ENCODE data around the gene BTLA. TPM values are rescaled to one million over a fixed set of nuclear protein-coding genes. Genes with fewer than 3 reads are reported as not detected.
"Not testable (repeated sequence)": the region's sequence is repeated elsewhere in the genome, so short reads cannot be mapped to it uniquely, and the experiment has no call there.

Gene BTLA
- total RNA-seq, 2 donors from 2014 or later, result 0.35 TPM; not detected in 1

DNA sequence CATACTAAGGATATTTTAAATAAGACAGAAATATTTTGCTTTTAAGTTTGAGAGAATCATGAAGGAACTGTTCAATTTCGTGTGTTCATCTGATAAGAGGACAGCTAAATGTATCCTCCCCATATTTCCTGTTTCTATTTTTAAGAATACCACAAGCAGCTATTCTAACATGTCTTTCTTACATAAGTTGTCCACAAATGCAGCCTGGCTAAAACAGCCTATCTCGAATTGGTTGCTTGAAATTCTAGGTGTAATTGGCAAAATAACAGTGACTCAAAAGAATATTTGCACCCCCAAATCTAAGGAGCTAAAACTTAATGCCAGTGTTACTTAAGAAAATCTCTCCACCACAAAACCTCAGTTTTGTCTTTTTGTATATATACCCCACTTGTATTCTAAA lies 35.0 kb downstream of the BTLA start:
- no peaks in the 10 kb centered on the region for H3K9me3 ChIP-seq
- ATAC-seq (ENCODE audit: insufficient number of reproducible peaks, low FRiP score, low read depth) (no peak), DNase-seq (ENCODE audit: low spot score) (no peak)
- H3K4me3 ChIP-seq, result no peak overlapping the region
- H3K36me3 ChIP-seq, result no peaks in the 10 kb centered on the region
- H3K27me3 ChIP-seq (replicated peaks; ENCODE audit: insufficient read depth), result no peaks in the 10 kb centered on the region
- H3K4me1 ChIP-seq (ENCODE audit: control insufficient read depth in 1 of 2, low read depth in 2 of 2), result peaks cover 10 to 33% of the 10 kb centered on the region in 2 donors
- TF ChIP-seq, protein P1, sequence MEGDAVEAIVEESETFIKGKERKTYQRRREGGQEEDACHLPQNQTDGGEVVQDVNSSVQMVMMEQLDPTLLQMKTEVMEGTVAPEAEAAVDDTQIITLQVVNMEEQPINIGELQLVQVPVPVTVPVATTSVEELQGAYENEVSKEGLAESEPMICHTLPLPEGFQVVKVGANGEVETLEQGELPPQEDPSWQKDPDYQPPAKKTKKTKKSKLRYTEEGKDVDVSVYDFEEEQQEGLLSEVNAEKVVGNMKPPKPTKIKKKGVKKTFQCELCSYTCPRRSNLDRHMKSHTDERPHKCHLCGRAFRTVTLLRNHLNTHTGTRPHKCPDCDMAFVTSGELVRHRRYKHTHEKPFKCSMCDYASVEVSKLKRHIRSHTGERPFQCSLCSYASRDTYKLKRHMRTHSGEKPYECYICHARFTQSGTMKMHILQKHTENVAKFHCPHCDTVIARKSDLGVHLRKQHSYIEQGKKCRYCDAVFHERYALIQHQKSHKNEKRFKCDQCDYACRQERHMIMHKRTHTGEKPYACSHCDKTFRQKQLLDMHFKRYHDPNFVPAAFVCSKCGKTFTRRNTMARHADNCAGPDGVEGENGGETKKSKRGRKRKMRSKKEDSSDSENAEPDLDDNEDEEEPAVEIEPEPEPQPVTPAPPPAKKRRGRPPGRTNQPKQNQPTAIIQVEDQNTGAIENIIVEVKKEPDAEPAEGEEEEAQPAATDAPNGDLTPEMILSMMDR (IDR thresholded peaks at IDR 0.05), result no peak
- no peak overlapping the region for H3K27ac ChIP-seq

DNA sequence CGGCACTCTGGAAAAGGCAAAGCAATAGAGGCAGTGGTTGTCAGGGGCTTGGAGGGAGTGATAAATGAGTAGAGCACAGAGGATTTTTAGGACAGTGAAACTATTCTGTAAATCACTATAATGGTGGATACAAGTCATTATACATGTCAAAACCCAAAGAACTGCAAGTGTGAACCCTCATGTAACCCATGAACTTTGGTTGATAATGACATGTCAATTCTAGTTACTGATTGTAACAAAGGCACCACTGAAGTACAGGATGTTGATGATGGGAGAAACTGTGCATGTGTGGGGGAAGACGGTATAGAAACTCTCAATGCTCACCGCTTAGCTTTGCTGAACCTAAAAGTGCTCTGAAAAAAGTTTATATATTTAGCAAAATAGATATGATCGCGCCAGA lies 36.0 kb downstream of the BTLA start:
- H3K36me3 ChIP-seq, result no peaks in the 10 kb centered on the region
- no peak for DNase-seq (ENCODE audit: low spot score)
- no peak overlapping the region for H3K4me3 ChIP-seq
- H3K27me3 ChIP-seq (replicated peaks; ENCODE audit: insufficient read depth), result no peaks in the 10 kb centered on the region
- H3K9me3 ChIP-seq, result no peaks in the 10 kb centered on the region
- no peak overlapping the region for H3K27ac ChIP-seq
- ATAC-seq (ENCODE audit: insufficient number of reproducible peaks, low FRiP score, low read depth), result no peak
- peaks cover 10 to 28% of the 10 kb centered on the region in 2 donors for H3K4me1 ChIP-seq (ENCODE audit: control insufficient read depth in 1 of 2, low read depth in 2 of 2)
- TF ChIP-seq, protein P1 (IDR thresholded peaks at IDR 0.05), result no peak

DNA sequence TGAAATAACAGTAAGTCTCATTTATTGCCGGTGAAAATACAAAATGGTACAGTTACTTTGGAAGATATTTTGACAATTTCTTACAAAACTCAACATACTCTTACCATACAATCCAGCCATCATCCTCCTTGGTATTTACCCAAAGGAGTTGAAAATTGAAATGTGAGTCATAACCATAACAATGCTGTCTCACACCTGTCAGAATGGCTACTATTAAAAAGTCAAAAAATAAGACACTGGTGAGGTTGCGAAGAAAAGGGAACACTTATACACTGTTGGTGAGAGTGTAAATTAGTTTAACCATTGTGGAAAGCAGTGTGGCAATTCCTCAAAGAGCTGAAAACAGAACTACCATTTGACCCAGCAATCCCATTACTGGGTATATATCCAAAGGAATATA lies 37.5 kb downstream of the BTLA start:
- H3K9me3 ChIP-seq; H3K4me3 ChIP-seq; ATAC-seq (ENCODE audit: insufficient number of reproducible peaks, low FRiP score, low read depth); H3K27me3 ChIP-seq (replicated peaks; ENCODE audit: insufficient read depth); H3K36me3 ChIP-seq; H3K27ac ChIP-seq; DNase-seq (ENCODE audit: low spot score): not testable (repeated sequence)
- peaks cover 7 to 16% of the 10 kb centered on the region in 2 donors for H3K4me1 ChIP-seq (ENCODE audit: control insufficient read depth in 1 of 2, low read depth in 2 of 2)

DNA sequence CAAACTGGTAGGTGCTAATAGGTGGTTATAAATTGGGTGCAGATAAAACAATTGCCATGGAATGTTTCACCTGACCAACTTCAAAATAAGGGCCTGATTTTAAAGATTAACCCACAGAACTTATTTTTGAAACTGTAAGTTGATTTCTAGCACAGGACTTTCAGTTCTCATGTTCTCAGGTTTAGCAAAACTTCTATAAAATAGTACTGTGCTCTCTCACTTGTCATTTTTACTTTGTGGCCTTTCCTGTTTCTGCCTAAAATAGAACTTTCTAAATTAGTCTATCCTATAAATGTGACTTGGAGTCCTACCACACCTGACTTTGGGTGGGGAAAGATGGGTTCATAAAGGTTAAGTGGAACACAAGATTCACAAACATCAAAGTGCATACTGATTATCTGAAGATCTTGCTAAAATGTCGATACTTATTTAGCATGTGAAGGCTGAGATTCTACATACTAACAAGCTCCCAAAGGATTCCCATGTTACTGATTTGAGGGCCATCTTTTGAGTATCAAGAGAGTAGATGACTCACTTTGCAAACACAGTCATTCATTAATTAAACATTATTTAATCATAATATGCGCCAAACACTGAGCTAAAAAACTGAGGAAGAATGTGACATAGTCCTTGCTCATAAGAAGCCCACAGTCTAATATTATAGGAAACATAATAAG lies 38.6 kb downstream of the BTLA start:
- ATAC-seq (ENCODE audit: insufficient number of reproducible peaks, low FRiP score, low read depth) (no peak), DNase-seq (ENCODE audit: low spot score) (no peak)
- TF ChIP-seq, protein P1 (IDR thresholded peaks at IDR 0.05), result no peak
- Histone ChIP-seq H3K4me3 (no peak overlapping the region), H3K36me3 (no peaks in the 10 kb centered on the region), H3K4me1 (ENCODE audit: control insufficient read depth in 1 of 2, low read depth in 2 of 2) (peaks cover 7 to 16% of the 10 kb centered on the region in 2 donors), H3K27me3 (replicated peaks; ENCODE audit: insufficient read depth) (no peaks in the 10 kb centered on the region), H3K9me3 (no peaks in the 10 kb centered on the region), H3K27ac (no peak overlapping the region)

DNA sequence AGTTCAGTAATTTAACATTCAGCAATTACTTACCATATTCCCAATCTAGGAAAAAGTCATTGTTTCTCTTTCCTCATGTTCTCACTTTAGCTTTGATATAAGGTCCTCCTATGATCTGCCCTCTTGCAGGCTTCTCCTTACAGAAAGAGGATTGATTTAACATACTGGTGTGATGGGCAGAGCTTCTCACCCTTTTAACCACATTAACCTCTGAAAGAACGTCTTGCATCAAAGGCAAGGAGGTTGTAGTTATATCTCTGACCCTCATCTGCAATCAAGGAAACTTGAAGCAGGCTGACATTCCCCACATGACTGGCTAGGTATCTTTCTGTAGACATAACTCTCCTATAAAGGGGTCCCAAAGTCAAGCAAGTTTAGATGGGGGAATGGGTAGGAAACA lies 39.5 kb downstream of the BTLA start:
- Histone ChIP-seq H3K27me3 (replicated peaks; ENCODE audit: insufficient read depth) (no peaks in the 10 kb centered on the region), H3K27ac (no peak overlapping the region), H3K36me3 (no peaks in the 10 kb centered on the region), H3K9me3 (no peaks in the 10 kb centered on the region), H3K4me3 (no peak overlapping the region), H3K4me1 (ENCODE audit: control insufficient read depth in 1 of 2, low read depth in 2 of 2) (peaks cover 10 to 20% of the 10 kb centered on the region in 2 donors)
- DNase-seq (ENCODE audit: low spot score) (no peak), ATAC-seq (ENCODE audit: insufficient number of reproducible peaks, low FRiP score, low read depth) (no peak)
- TF ChIP-seq, protein P1 (IDR thresholded peaks at IDR 0.05), result no peak

DNA sequence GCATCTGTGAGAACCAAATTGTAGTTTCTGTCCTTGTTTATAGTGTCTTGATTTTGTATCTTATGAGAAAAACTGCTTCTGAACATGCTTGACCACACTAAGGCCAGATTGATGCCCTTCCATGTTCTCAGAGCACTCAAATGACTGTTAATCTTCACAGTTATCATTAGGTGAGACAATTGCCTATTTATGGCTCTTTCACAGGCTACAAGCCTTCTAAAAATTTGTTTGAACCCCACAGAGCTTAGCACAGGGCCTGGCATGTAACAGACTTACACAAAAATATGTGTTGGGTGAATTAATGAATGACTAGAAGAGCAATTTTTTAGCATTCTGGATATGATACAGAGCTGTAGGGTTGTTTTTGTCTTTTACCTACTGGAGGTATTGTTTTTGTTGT lies 43.1 kb downstream of the BTLA start:
- H3K36me3 ChIP-seq, result no peaks in the 10 kb centered on the region
- no peak for DNase-seq (ENCODE audit: low spot score)
- no peaks in the 10 kb centered on the region for H3K27me3 ChIP-seq (replicated peaks; ENCODE audit: insufficient read depth)
- no peaks in the 10 kb centered on the region for H3K9me3 ChIP-seq
- ATAC-seq (ENCODE audit: insufficient number of reproducible peaks, low FRiP score, low read depth), result no peak
- TF ChIP-seq, protein P1 (IDR thresholded peaks at IDR 0.05), result no peak
- H3K4me1 ChIP-seq (ENCODE audit: control insufficient read depth in 1 of 2, low read depth in 2 of 2), result peaks cover 10 to 16% of the 10 kb centered on the region in 2 donors
- H3K4me3 ChIP-seq, result no peak overlapping the region
- H3K27ac ChIP-seq, result no peak overlapping the region

Measured in thoracic aorta (tissue), 2 donors.